ENCODE results near the gene ZNF263.

The ZNF263 gene

GRCh38 chr16:3328643-3329042 lies 45.4 kb downstream of the ZNF263 start:
- DNase-seq: no peak
